ENCODE results near the gene STAB1.

GRCh38 chr3:52512105-52512504 is 17.0 kb downstream of the STAB1 start:
- TF ChIP-seq, protein P1, sequence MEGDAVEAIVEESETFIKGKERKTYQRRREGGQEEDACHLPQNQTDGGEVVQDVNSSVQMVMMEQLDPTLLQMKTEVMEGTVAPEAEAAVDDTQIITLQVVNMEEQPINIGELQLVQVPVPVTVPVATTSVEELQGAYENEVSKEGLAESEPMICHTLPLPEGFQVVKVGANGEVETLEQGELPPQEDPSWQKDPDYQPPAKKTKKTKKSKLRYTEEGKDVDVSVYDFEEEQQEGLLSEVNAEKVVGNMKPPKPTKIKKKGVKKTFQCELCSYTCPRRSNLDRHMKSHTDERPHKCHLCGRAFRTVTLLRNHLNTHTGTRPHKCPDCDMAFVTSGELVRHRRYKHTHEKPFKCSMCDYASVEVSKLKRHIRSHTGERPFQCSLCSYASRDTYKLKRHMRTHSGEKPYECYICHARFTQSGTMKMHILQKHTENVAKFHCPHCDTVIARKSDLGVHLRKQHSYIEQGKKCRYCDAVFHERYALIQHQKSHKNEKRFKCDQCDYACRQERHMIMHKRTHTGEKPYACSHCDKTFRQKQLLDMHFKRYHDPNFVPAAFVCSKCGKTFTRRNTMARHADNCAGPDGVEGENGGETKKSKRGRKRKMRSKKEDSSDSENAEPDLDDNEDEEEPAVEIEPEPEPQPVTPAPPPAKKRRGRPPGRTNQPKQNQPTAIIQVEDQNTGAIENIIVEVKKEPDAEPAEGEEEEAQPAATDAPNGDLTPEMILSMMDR (IDR thresholded peaks at IDR 0.05), result no peak
- TF ChIP-seq POLR2A (IDR thresholded peaks at IDR 0.05), result no peak
